Suprapubic skin (tissue), 4 donors: ENCODE results near the gene SMLR1.

ENCODE experiments used
- CTCF ChIP-seq, 2 donors: fragments of 200-600 bp in 1 of 2; fragments of 450-650 bp in 1 of 2; sonication (generic) in 1 of 2; IDR thresholded peaks; one replicate each; pipeline ENCODE4 v1.5.1; 2016 to 2019; ENCODE audit warnings: antibody characterized with exemption in 2 of 2, mild to moderate bottlenecking in 1 of 2, moderate library complexity in 1 of 2
- EP300 ChIP-seq: sonication (generic); formaldehyde crosslinking; IDR thresholded peaks from one replicate; pipeline ENCODE4 v1.6.1; 2017; ENCODE audit warnings: antibody characterized with exemption
- POLR2A ChIP-seq, 2 donors: fragments of 450-650 bp; IDR thresholded peaks; one replicate each; pipeline ENCODE4 v1.6.1; 2017; ENCODE audit warnings: antibody characterized with exemption in 2 of 2, mild to moderate bottlenecking in 2 of 2, moderate library complexity in 2 of 2
- POLR2AphosphoS5 ChIP-seq, 3 donors: sonication (generic); formaldehyde crosslinking; IDR thresholded peaks; one replicate each; pipeline ENCODE4 v1.6.1; 2017; ENCODE audit warnings: antibody characterized with exemption in 3 of 3

GRCh38 chr6:130840050-130840449, 12.8 kb downstream of the SMLR1 start:
- TF ChIP-seq CTCF (IDR thresholded peaks at IDR 0.05) (no peak), POLR2A (IDR thresholded peaks at IDR 0.05) (no peak), POLR2AphosphoS5 (IDR thresholded peaks at IDR 0.05) (no peak), EP300 (no peak)
